SU-DHL-6 (cell line): ENCODE results near the gene RRP12.

Source experiments
- H2AFZ ChIP-seq: fragments of 200-600 bp; sonication (generic); 2 replicates; pipeline ENCODE4 v1.6.1; 2014; ENCODE audit warnings: low read depth, mild to moderate bottlenecking, moderate library complexity, mixed read lengths, antibody characterized with exemption, low read length; ENCODE audit not compliant: severe bottlenecking
- H3F3A ChIP-seq: fragments of 200-600 bp; shearing (Covaris generic); 2 replicates; pipeline ENCODE4 v1.6.0; 2016; ENCODE audit warnings: antibody characterized with exemption, mild to moderate bottlenecking; ENCODE audit not compliant: insufficient read depth
- H3K27ac ChIP-seq: fragments of 200-600 bp; sonication (generic); 2 replicates; pipeline ENCODE4 v1.5.1; 2016; ENCODE audit warnings: low read depth, mild to moderate bottlenecking, low read length, moderate library complexity, mixed read lengths
- H3K27me3 ChIP-seq: fragments of 200-600 bp; sonication (generic), shearing (Covaris generic); 2 replicates; pipeline ENCODE4 v1.6.0; 2014; ENCODE audit warnings: mild to moderate bottlenecking, low read length
- H3K36me3 ChIP-seq: fragments of 200-600 bp; sonication (generic); 2 replicates; pipeline ENCODE4 v1.6.1; 2014; ENCODE audit warnings: mild to moderate bottlenecking, low read length, mixed read lengths
- H3K4me2 ChIP-seq: fragments of 300-600, 200-600 bp; shearing (Covaris generic), sonication (generic); 2 replicates; pipeline ENCODE4 v1.6.0; 2014; ENCODE audit warnings: low read length, low read depth, mild to moderate bottlenecking; ENCODE audit not compliant: poor library complexity, severe bottlenecking
- H3K4me3 ChIP-seq: fragments of 200-600 bp; sonication (generic); 2 replicates; pipeline ENCODE4 v1.5.1; 2014; ENCODE audit warnings: antibody characterized with exemption, low read length, mild to moderate bottlenecking, mixed read lengths; ENCODE audit not compliant: insufficient read depth, poor library complexity, severe bottlenecking
- H3K79me2 ChIP-seq: fragments of 200-600 bp; sonication (generic); 2 replicates; pipeline ENCODE4 v1.6.1; 2014; ENCODE audit warnings: mild to moderate bottlenecking, low read length, moderate library complexity; ENCODE audit not compliant: insufficient read depth
- H3K9ac ChIP-seq: fragments of 200-600 bp; sonication (generic); 2 replicates; pipeline ENCODE4 v1.7.0; 2014; ENCODE audit warnings: mild to moderate bottlenecking, low read length
- H3K9me2 ChIP-seq: fragments of 200-600 bp; sonication (generic); replicated peaks from 2 replicates; pipeline ENCODE4 v1.6.1; 2014; ENCODE audit warnings: low read length; ENCODE audit not compliant: insufficient read depth
- H3K9me3 ChIP-seq: fragments of 200-600 bp; sonication (generic); 2 replicates; pipeline ENCODE4 v1.6.1; 2014; ENCODE audit warnings: low read length, mixed read lengths; ENCODE audit not compliant: insufficient read depth
- H4K20me1 ChIP-seq: fragments of 200-600 bp; sonication (generic); 2 replicates; pipeline ENCODE4 v1.6.1; 2014; ENCODE audit warnings: low read depth, mild to moderate bottlenecking, antibody characterized with exemption, low read length, moderate library complexity, mixed read lengths
- CTCF ChIP-seq: fragments of 200-600 bp; sonication (generic); IDR thresholded peaks from one replicate; pipeline ENCODE4 v1.5.1; 2017; ENCODE audit warnings: antibody characterized with exemption, mild to moderate bottlenecking, low read length, moderate library complexity; ENCODE audit not compliant: insufficient read depth, poor library complexity, severe bottlenecking
- EZH2phosphoT487 ChIP-seq: fragments of 200-600 bp; sonication (generic), shearing (Covaris generic); conservative IDR thresholded peaks from 2 replicates; pipeline ENCODE4 v1.6.1; 2018; ENCODE audit warnings: mild to moderate bottlenecking, antibody characterized with exemption, low read length, moderate library complexity, mixed read lengths

The RRP12 gene

GRCh38 chr10:97335188-97335619 is 65.9 kb downstream of the RRP12 start:
- no peaks in the 10 kb centered on the region for H3K9me3 ChIP-seq
- H2AFZ ChIP-seq: peak overlapping the region; percentile 100
- H3K27me3 ChIP-seq: no peaks in the 10 kb centered on the region
- H3K4me2 ChIP-seq: peak overlapping the region; percentile 68
- H4K20me1 ChIP-seq: no peaks in the 10 kb centered on the region
- H3K9me2 ChIP-seq: no peaks in the 10 kb centered on the region
- peak overlapping the region; percentile 71 for H3K9ac ChIP-seq
- TF ChIP-seq EZH2phosphoT487: no peak
- TF ChIP-seq CTCF: no peak
- peaks cover 11% of the 10 kb centered on the region; the same call in 1 of the 2 replicates for H3F3A ChIP-seq
- peak overlapping the region; percentile 84 for H3K4me3 ChIP-seq
- H3K79me2 ChIP-seq: no peaks in the 10 kb centered on the region
- no peaks in the 10 kb centered on the region for H3K36me3 ChIP-seq
- no peak overlapping the region for H3K27ac ChIP-seq

GRCh38 chr10:97334370-97335175 is 66.6 kb downstream of the RRP12 start, which contains the start of gene FRAT2:
FRAT2 (minus strand) TSS chr10:97334729; CDS start chr10:97334572, 157 bp downstream.
- Histone ChIP-seq H3K9me2 (no peaks in the 10 kb centered on the region), H3F3A (peaks cover 11% of the 10 kb centered on the region; the same call in 1 of the 2 replicates), H2AFZ (peak within 1 kb of the TSS; percentile 100), H3K27me3 (no peaks in the 10 kb centered on the region), H3K9me3 (no peaks in the 10 kb centered on the region), H3K4me2 (peak within 1 kb of the TSS; percentile 68), H3K4me3 (peak within 1 kb of the TSS; percentile 84), H3K36me3 (no peaks in the 10 kb centered on the region), H4K20me1 (no peaks in the 10 kb centered on the region), H3K79me2 (no peaks in the 10 kb centered on the region), H3K9ac (peak within 1 kb of the TSS; percentile 71), H3K27ac (peak within 1 kb of the TSS; percentile 71)
- no peak for TF ChIP-seq EZH2phosphoT487
- no peak for TF ChIP-seq CTCF

- Histone ChIP-seq H2AFZ (peak overlapping the region; percentile 28), H3K9me3 (no peaks in the 10 kb centered on the region), H3K9ac (peak overlapping the region; percentile 71), H3K4me2 (peak overlapping the region; percentile 68), H3K4me3 (peak overlapping the region; percentile 84), H3K27me3 (no peaks in the 10 kb centered on the region), H3F3A (peaks cover 11% of the 10 kb centered on the region; the same call in 1 of the 2 replicates), H3K79me2 (no peaks in the 10 kb centered on the region), H3K27ac (no peak overlapping the region), H3K9me2 (no peaks in the 10 kb centered on the region), H3K36me3 (no peaks in the 10 kb centered on the region), H4K20me1 (no peaks in the 10 kb centered on the region)
- TF ChIP-seq CTCF: no peak
- no peak for TF ChIP-seq EZH2phosphoT487
Observed at GRCh38 chr10:97333601-97334369, 67.4 kb downstream of the RRP12 start.
